C4-2B (cell line): ENCODE results near the gene PLPP2.

Experiments
- ZFX ChIP-seq: fragments of 450-650 bp; IDR thresholded peaks from 2 replicates; pipeline ENCODE4 v1.6.1; 2017
- TF ChIP-seq, protein P1 (sequence below): fragments of 450-650 bp; conservative IDR thresholded peaks from 2 replicates; pipeline ENCODE4 v1.5.1; 2017; ENCODE audit warnings: mild to moderate bottlenecking

DNA sequence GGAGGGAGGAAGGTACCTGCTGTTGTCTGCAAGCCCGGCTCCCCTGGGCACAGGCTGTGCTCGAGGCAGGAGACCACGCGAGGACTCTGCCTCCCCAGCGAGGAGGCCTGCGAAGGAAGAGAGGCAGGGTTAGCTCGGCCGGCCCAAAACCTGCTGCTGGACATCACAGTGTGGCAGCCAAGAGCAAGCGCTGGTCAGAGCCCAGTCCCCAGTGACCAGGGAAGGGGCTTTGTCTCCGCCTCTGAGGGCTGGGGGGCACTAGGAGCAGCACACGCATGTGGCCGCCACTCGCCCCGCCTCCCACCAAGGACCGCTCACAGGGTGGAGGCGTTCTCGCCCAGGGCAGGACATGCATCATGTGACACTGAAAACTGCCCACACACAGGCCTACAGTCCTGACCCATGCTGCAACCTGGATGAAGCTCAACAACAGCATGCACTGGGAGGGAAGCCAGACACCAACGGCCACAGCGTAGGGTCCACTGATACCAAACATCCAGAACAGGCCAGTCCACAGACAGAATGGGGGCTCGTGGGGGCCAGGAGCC is 44.9 kb upstream of the PLPP2 start:
- TF ChIP-seq, protein P1, sequence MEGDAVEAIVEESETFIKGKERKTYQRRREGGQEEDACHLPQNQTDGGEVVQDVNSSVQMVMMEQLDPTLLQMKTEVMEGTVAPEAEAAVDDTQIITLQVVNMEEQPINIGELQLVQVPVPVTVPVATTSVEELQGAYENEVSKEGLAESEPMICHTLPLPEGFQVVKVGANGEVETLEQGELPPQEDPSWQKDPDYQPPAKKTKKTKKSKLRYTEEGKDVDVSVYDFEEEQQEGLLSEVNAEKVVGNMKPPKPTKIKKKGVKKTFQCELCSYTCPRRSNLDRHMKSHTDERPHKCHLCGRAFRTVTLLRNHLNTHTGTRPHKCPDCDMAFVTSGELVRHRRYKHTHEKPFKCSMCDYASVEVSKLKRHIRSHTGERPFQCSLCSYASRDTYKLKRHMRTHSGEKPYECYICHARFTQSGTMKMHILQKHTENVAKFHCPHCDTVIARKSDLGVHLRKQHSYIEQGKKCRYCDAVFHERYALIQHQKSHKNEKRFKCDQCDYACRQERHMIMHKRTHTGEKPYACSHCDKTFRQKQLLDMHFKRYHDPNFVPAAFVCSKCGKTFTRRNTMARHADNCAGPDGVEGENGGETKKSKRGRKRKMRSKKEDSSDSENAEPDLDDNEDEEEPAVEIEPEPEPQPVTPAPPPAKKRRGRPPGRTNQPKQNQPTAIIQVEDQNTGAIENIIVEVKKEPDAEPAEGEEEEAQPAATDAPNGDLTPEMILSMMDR = no peak
- TF ChIP-seq ZFX = no peak
